Vagina (tissue), 2 donors: ENCODE measurements around the gene CTSK.
"Not testable (repeated sequence)": the region's sequence is repeated elsewhere in the genome, so short reads cannot be mapped to it uniquely, and the experiment has no call there.

Experiments used
- CTCF ChIP-seq, 3 experiments: fragments of 450-650 bp in 2 of 3; fragments of 200-600 bp in 1 of 3; sonication (generic) in 1 of 3; IDR thresholded peaks; one replicate each; pipeline ENCODE4 v1.5.1; 2017 to 2019; ENCODE audit warnings: antibody characterized with exemption in 3 of 3, mild to moderate bottlenecking in 2 of 3, moderate library complexity in 2 of 3
- POLR2A ChIP-seq, 2 donors: fragments of 450-650 bp; IDR thresholded peaks; one replicate each; pipeline ENCODE4 v1.6.1; 2017; ENCODE audit warnings: antibody characterized with exemption in 2 of 2, mild to moderate bottlenecking in 2 of 2, moderate library complexity in 2 of 2

GRCh38 chr1:150767704-150768103, 40.4 kb downstream of the CTSK start:
- TF ChIP-seq POLR2A, CTCF (IDR thresholded peaks at IDR 0.05): not testable (repeated sequence)
